Right atrium auricular region (tissue), 2 donors: ENCODE results near the gene CREB3L2. TPM values are rescaled to one million over a fixed set of nuclear protein-coding genes. Genes with fewer than 3 reads are reported as not detected.
A peak's percentile ranks its signal among the peaks of the same experiment; 100 is the strongest.
"Not testable (repeated sequence)": the region's sequence is repeated elsewhere in the genome, so short reads cannot be mapped to it uniquely, and the experiment has no call there.

Source experiments
- DNase-seq: peaks from one replicate; pipeline ENCODE4 v3.0.0-alpha.2; 2019; ENCODE audit warnings: low spot score
- H3K27ac ChIP-seq, 2 donors: fragments of 200-600 bp; sonication (generic); 1 replicate in 1 of 2; 2 replicates in 1 of 2; pipeline ENCODE4 v1.5.1; 2016 to 2019
- H3K27me3 ChIP-seq, 2 donors: fragments of 200-600 bp; sonication (generic); one replicate each; pipeline versions ENCODE4 v1.5.1 to v1.6.0; 2017 to 2019
- H3K36me3 ChIP-seq: fragments of 200-600 bp; sonication (generic); one replicate; pipeline ENCODE4 v1.5.1; 2016
- H3K4me1 ChIP-seq, 2 donors: fragments of 200-600 bp; sonication (generic); one replicate each; pipeline versions ENCODE4 v1.5.1 to v1.6.0; 2017 to 2019
- H3K4me3 ChIP-seq, 2 donors: fragments of 200-600 bp; sonication (generic); 1 replicate in 1 of 2; 2 replicates in 1 of 2; pipeline ENCODE4 v1.5.1; 2017 to 2019; ENCODE audit warnings: mild to moderate bottlenecking in 1 of 2, moderate library complexity in 1 of 2
- H3K9me3 ChIP-seq, 2 donors: fragments of 200-600 bp; sonication (generic); one replicate each; pipeline ENCODE4 v1.5.1; 2019
- CTCF ChIP-seq, 2 donors: fragments of 200-600 bp; sonication (generic); IDR thresholded peaks; one replicate each; pipeline ENCODE4 v1.5.1; 2019; ENCODE audit warnings: antibody characterized with exemption in 2 of 2
- total RNA-seq, 2 donors: library from RNA; depleted of rRNA; stranded (reverse); fragments of >200 nt; gene quantifications; one replicate each; pipeline ENCODE4 v1.1.0, GENCODE V29; 2016

CREB3L2 gene
- total RNA-seq, 2 donors from 2014 or later = 25.6 to 39.6 TPM

- no peak for TF ChIP-seq CTCF (IDR thresholded peaks at IDR 0.05)
- H3K4me3 ChIP-seq = no peak overlapping the region
- no peaks in the 10 kb centered on the region for H3K9me3 ChIP-seq
- peak; percentile 85 for DNase-seq
- no peaks in the 10 kb centered on the region for H3K36me3 ChIP-seq
- H3K4me1 ChIP-seq = peaks cover 0 to 89% of the 10 kb centered on the region in 2 donors
- H3K27ac ChIP-seq = peak overlapping the region; percentile 55 to 72
- H3K27me3 ChIP-seq = no peaks in the 10 kb centered on the region
Measured at GRCh38 chr7:137983323-137984008, 18.4 kb downstream of the CREB3L2 start.

- Histone ChIP-seq H3K4me1 (peaks cover 0 to 88% of the 10 kb centered on the region in 2 donors), H3K27ac (peak overlapping the region; percentile 75 to 85)
- H3K4me3 ChIP-seq, H3K9me3 ChIP-seq, H3K27me3 ChIP-seq, H3K36me3 ChIP-seq, DNase-seq: not testable (repeated sequence)
Measured at GRCh38 chr7:137982394-137982793, 19.5 kb downstream of the CREB3L2 start.

- no peaks in the 10 kb centered on the region for H3K27me3 ChIP-seq
- no peaks in the 10 kb centered on the region for H3K9me3 ChIP-seq
- peaks cover 0 to 86% of the 10 kb centered on the region in 2 donors for H3K4me1 ChIP-seq
- no peaks in the 10 kb centered on the region for H3K36me3 ChIP-seq
- DNase-seq = no peak
- H3K27ac ChIP-seq = peak overlapping the region; percentile 75 to 85
- no peak for TF ChIP-seq CTCF (IDR thresholded peaks at IDR 0.05)
- H3K4me3 ChIP-seq = no peak overlapping the region
Measured at GRCh38 chr7:137981668-137982067, 20.2 kb downstream of the CREB3L2 start.

- Histone ChIP-seq H3K9me3 (no peaks in the 10 kb centered on the region), H3K4me3 (no peak overlapping the region), H3K36me3 (no peaks in the 10 kb centered on the region), H3K27ac (peak overlapping the region; percentile 75 to 85), H3K4me1 (peaks cover 0 to 86% of the 10 kb centered on the region in 2 donors), H3K27me3 (no peaks in the 10 kb centered on the region)
- no peak for TF ChIP-seq CTCF (IDR thresholded peaks at IDR 0.05)
- no peak for DNase-seq
Measured at GRCh38 chr7:137981175-137981574, 20.7 kb downstream of the CREB3L2 start.

GRCh38 chr7:137980308-137980707, 21.6 kb downstream of the CREB3L2 start:
- Histone ChIP-seq H3K9me3 (no peaks in the 10 kb centered on the region), H3K4me3 (no peak overlapping the region), H3K27me3 (no peaks in the 10 kb centered on the region), H3K36me3 (no peaks in the 10 kb centered on the region), H3K27ac (peak overlapping the region; percentile 75 to 85), H3K4me1 (peaks cover 0 to 86% of the 10 kb centered on the region in 2 donors)
- DNase-seq = no peak
- TF ChIP-seq CTCF (IDR thresholded peaks at IDR 0.05) = no peak

- no peaks in the 10 kb centered on the region for H3K27me3 ChIP-seq
- peak; percentile 89 for DNase-seq
- no peaks in the 10 kb centered on the region for H3K9me3 ChIP-seq
- peak overlapping the region; percentile 75 to 85 for H3K27ac ChIP-seq
- peaks cover 0 to 83% of the 10 kb centered on the region in 2 donors for H3K4me1 ChIP-seq
- no peak for TF ChIP-seq CTCF (IDR thresholded peaks at IDR 0.05)
- no peaks in the 10 kb centered on the region for H3K36me3 ChIP-seq
- H3K4me3 ChIP-seq = no peak overlapping the region
Measured at GRCh38 chr7:137978464-137979237, 23.2 kb downstream of the CREB3L2 start.
